Measurements from ENCODE around the gene PTPRN2. TPM values are rescaled to one million over a fixed set of nuclear protein-coding genes. Genes with fewer than 3 reads are reported as not detected.

Gene PTPRN2
- total RNA-seq, 1 donor from 2014 or later, result 15.4 TPM

DNA sequence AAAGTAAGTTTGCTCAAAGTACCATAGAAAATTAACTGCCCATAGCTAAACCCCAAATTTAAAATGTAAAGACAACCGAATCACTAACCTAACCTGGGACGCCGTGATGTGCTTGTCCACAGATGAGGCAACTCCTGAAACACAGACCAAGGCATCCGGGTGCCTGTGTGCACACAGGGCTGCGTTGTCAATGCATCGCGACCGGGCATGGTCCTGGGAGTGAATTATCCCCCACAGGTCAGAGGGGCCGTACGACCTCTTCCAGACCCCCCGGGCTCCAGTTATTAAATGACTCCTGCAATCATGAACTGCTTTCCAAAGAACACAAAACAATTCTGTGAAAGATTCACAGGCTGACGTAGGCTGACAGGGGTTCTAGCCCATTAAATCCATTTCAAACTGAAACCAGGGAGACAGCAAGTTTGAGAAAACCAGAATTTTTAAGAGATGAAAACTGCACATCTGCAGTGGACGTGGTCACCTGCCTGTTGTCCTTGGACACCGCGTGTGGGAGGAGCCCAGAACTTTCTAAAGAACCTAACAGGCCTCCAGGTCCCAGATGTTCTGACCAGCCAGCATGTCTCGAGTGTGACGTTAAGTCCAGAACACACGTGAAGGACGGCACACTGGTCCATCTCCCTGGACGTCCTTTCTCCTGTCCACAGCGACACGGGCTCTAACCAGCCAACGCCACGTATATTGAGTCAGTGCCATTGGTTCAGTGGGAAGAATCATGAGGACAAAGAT, 953.0 kb downstream of the PTPRN2 start:
- no peaks in the 10 kb centered on the region for H3K9me3 Mint-ChIP-seq
- TF ChIP-seq, protein P1, sequence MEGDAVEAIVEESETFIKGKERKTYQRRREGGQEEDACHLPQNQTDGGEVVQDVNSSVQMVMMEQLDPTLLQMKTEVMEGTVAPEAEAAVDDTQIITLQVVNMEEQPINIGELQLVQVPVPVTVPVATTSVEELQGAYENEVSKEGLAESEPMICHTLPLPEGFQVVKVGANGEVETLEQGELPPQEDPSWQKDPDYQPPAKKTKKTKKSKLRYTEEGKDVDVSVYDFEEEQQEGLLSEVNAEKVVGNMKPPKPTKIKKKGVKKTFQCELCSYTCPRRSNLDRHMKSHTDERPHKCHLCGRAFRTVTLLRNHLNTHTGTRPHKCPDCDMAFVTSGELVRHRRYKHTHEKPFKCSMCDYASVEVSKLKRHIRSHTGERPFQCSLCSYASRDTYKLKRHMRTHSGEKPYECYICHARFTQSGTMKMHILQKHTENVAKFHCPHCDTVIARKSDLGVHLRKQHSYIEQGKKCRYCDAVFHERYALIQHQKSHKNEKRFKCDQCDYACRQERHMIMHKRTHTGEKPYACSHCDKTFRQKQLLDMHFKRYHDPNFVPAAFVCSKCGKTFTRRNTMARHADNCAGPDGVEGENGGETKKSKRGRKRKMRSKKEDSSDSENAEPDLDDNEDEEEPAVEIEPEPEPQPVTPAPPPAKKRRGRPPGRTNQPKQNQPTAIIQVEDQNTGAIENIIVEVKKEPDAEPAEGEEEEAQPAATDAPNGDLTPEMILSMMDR (conservative IDR thresholded peaks at IDR 0.05), result no peak
- peak; percentile 45 for DNase-seq (ENCODE audit: extremely low spot score, unreplicated experiment)
- H3K36me3 Mint-ChIP-seq, result no peaks in the 10 kb centered on the region
- H3K27me3 Mint-ChIP-seq, result peaks cover 15% of the 10 kb centered on the region
- no peak overlapping the region for H3K4me3 Mint-ChIP-seq
- no peaks in the 10 kb centered on the region for H3K4me1 Mint-ChIP-seq (ENCODE audit: unreplicated experiment)
- no peak overlapping the region for H3K27ac Mint-ChIP-seq

DNA sequence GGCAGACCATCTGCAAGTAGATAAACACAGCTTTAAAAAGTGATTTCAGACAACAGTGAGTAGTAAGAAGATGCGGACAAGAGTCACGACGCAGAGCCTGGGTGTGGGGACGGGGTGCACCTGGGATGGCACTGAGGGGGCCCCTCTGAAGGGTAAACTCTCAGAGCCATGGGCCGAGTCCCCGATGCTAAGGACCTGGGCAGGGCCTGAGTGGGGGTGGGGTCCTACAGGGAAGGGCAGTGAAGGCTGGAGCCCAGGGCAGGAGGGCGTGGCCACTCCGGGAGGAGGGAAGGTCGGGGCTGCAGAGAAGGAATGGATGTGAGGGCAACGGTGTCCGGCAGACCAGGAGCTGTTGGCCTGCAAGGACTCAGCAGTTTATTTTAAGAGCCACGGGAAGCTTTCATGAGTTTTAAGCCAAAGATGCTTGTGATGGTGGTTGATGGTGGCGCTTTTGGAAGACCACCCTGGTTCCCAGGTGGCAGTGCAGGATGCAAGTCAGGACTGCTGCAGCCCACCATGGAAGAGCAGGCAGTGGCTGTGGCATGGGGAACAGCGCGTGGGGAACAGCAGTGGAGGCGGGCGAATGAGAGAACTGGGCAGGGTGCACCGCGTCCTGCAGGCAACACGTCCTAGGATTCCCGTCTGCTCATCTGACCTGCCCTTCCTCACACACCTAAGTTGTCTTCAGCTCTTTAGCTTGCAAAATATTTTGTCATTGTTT, 954.0 kb downstream of the PTPRN2 start:
- TF ChIP-seq, protein P1 (conservative IDR thresholded peaks at IDR 0.05), result no peak
- H3K36me3 Mint-ChIP-seq, result no peaks in the 10 kb centered on the region
- no peak overlapping the region for H3K27ac Mint-ChIP-seq
- no peaks in the 10 kb centered on the region for H3K4me1 Mint-ChIP-seq (ENCODE audit: unreplicated experiment)
- no peak overlapping the region for H3K4me3 Mint-ChIP-seq
- peaks cover 15% of the 10 kb centered on the region for H3K27me3 Mint-ChIP-seq
- no peaks in the 10 kb centered on the region for H3K9me3 Mint-ChIP-seq
- no peak for DNase-seq (ENCODE audit: extremely low spot score, unreplicated experiment)

DNA sequence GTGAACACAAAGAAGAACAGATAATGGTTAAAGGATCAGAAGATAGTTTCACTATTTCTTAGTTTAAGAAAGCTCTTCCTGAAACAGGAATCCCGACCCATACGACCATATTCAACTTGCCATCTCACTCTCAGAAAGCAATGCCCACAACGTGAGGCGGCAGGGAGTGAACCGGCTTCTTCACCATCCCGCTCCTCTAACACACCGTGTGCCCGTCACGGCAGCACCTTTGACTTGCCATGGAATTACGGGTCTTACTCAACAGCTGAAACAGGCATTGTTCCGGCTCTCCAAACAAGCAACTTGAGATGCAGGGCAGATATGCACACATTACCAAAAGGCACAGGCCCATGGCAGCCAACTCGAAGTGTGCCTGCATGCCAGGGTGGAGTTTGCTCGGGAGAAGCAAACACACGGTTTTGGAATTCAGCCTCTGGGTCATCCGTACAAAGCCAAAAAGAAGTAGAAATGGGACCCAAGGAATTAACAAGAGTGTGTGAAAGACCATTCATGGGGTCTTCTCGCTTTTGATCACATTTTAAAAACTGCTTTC, 957.2 kb downstream of the PTPRN2 start:
- peaks cover 5% of the 10 kb centered on the region for H3K4me1 Mint-ChIP-seq (ENCODE audit: unreplicated experiment)
- H3K27me3 Mint-ChIP-seq, result peaks cover 13% of the 10 kb centered on the region
- TF ChIP-seq, protein P1 (conservative IDR thresholded peaks at IDR 0.05), result no peak
- no peak overlapping the region for H3K27ac Mint-ChIP-seq
- H3K36me3 Mint-ChIP-seq, result no peaks in the 10 kb centered on the region
- DNase-seq (ENCODE audit: extremely low spot score, unreplicated experiment), result no peak
- no peak overlapping the region for H3K4me3 Mint-ChIP-seq
- H3K9me3 Mint-ChIP-seq, result no peaks in the 10 kb centered on the region

DNA sequence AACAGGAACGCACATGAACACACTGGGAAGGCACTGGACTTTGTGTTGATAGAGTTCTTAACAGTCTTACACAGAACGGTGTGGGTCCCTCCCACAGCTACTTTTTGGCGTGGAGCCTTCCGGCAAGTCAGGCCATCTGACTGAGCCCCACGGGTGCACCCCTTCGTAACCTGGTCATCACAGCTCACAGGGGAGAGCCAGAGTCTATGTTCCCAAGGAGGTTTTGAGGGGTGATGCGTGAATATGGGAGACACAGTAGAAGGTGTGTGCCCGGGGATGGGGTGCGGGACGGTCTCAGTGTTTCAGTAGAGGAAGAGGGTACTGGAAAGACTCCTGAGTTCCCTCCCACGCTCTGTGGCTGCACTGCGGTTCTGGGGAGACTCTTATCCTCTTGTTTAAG, 959.2 kb downstream of the PTPRN2 start:
- Mint-ChIP-seq H3K9me3 (no peaks in the 10 kb centered on the region), H3K4me3 (no peak overlapping the region), H3K4me1 (ENCODE audit: unreplicated experiment) (peaks cover 5% of the 10 kb centered on the region), H3K27me3 (peaks cover 12% of the 10 kb centered on the region), H3K36me3 (no peaks in the 10 kb centered on the region), H3K27ac (no peak overlapping the region)
- TF ChIP-seq, protein P1 (conservative IDR thresholded peaks at IDR 0.05), result no peak
- no peak for DNase-seq (ENCODE audit: extremely low spot score, unreplicated experiment)

DNA sequence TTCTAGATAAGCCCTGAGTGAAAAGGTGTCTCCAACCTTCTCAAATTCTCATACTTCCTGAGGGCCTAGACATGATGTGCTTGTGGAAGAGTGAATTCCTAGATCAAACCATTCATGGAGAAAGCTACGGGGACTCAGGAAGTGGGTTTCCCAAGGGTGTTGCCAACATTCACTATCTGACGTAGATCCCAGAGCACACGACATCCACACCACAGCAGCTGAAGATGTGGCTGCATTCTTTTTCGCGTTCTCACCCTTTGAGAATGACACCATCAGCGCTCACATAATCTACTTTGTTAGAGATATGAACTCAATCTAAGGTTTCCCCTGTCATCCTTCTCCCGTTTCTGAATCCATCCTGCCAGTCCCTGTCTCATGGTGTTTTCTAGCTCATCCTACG, 960.0 kb downstream of the PTPRN2 start:
- H3K4me1 Mint-ChIP-seq (ENCODE audit: unreplicated experiment), result peaks cover 5% of the 10 kb centered on the region
- H3K36me3 Mint-ChIP-seq, result no peaks in the 10 kb centered on the region
- H3K9me3 Mint-ChIP-seq, result no peaks in the 10 kb centered on the region
- TF ChIP-seq, protein P1 (conservative IDR thresholded peaks at IDR 0.05), result no peak
- H3K27me3 Mint-ChIP-seq, result peaks cover 10% of the 10 kb centered on the region
- H3K27ac Mint-ChIP-seq, result no peak overlapping the region
- no peak for DNase-seq (ENCODE audit: extremely low spot score, unreplicated experiment)
- no peak overlapping the region for H3K4me3 Mint-ChIP-seq

All from type B pancreatic cell (in vitro differentiated cells).